Trophoblast cell (in vitro differentiated cells and primary cell): ENCODE measurements around the gene NFIX.

ENCODE experiments used
- DNase-seq, 2 donors: peaks; one replicate each; pipeline ENCODE4 v3.0.0-alpha.2; 2016
- H2AFZ ChIP-seq: 2 replicates; pipeline ENCODE4 v1.6.1; 2013; ENCODE audit warnings: low read length, moderate library complexity, mild to moderate bottlenecking; ENCODE audit not compliant: insufficient read depth, poor library complexity
- H2AK5ac ChIP-seq: 2 replicates; pipeline ENCODE4 v1.6.1; 2013; ENCODE audit warnings: mild to moderate bottlenecking, low read length
- H2BK120ac ChIP-seq: 2 replicates; pipeline ENCODE4 v1.6.1; 2013; ENCODE audit warnings: low read length, mild to moderate bottlenecking, moderate library complexity; ENCODE audit not compliant: insufficient read depth, poor library complexity
- H2BK12ac ChIP-seq: 2 replicates; pipeline ENCODE4 v1.6.1; 2013; ENCODE audit warnings: mild to moderate bottlenecking, low read length, moderate library complexity
- H2BK5ac ChIP-seq: 2 replicates; pipeline ENCODE4 v1.6.1; 2013; ENCODE audit warnings: low read length, low read depth, moderate library complexity, mild to moderate bottlenecking; ENCODE audit not compliant: poor library complexity
- H3K14ac ChIP-seq: 2 replicates; pipeline ENCODE4 v1.6.1; 2013; ENCODE audit warnings: mild to moderate bottlenecking, low read length
- H3K18ac ChIP-seq: 2 replicates; pipeline ENCODE4 v1.6.1; 2013; ENCODE audit warnings: mild to moderate bottlenecking, low read length
- H3K23ac ChIP-seq: 2 replicates; pipeline ENCODE4 v1.6.1; 2013; ENCODE audit warnings: low read length
- H3K27ac ChIP-seq: 2 replicates; pipeline ENCODE4 v1.5.1; 2013; ENCODE audit warnings: low read depth, mild to moderate bottlenecking, inconsistent platforms, low read length, moderate library complexity
- H3K27me3 ChIP-seq: 2 replicates; pipeline ENCODE4 v1.6.1; 2013; ENCODE audit warnings: inconsistent platforms, mild to moderate bottlenecking, low read length, moderate library complexity; ENCODE audit not compliant: insufficient read depth
- H3K36me3 ChIP-seq, 2 experiments: 1 replicate in 1 of 2; 2 replicates in 1 of 2; pipeline ENCODE4 v1.6.1; 2013; ENCODE audit warnings: low read length in 2 of 2, mild to moderate bottlenecking in 2 of 2, moderate library complexity in 1 of 2; ENCODE audit not compliant: insufficient read depth in 2 of 2, control insufficient read depth in 1 of 2
- H3K4ac ChIP-seq: 2 replicates; pipeline ENCODE4 v1.6.1; 2013; ENCODE audit warnings: low read depth, mild to moderate bottlenecking, low read length, moderate library complexity
- H3K4me1 ChIP-seq, 2 experiments: 1 replicate in 1 of 2; 2 replicates in 1 of 2; pipeline ENCODE4 v1.6.1; 2013; ENCODE audit warnings: low read length in 2 of 2, mild to moderate bottlenecking in 2 of 2, moderate library complexity in 1 of 2; ENCODE audit not compliant: insufficient read depth in 2 of 2, control insufficient read depth in 1 of 2
- H3K4me2 ChIP-seq: 2 replicates; pipeline ENCODE4 v1.6.1; 2013; ENCODE audit warnings: inconsistent platforms, mild to moderate bottlenecking, low read length, moderate library complexity
- H3K4me3 ChIP-seq: 2 replicates; pipeline ENCODE4 v1.5.1; 2013; ENCODE audit warnings: mild to moderate bottlenecking, low read depth, low read length, inconsistent platforms
- H3K79me1 ChIP-seq: one replicate; pipeline ENCODE4 v1.6.1; 2013; ENCODE audit warnings: low read length
- H3K79me2 ChIP-seq: 2 replicates; pipeline ENCODE4 v1.6.1; 2013; ENCODE audit warnings: low read length, mild to moderate bottlenecking; ENCODE audit not compliant: control insufficient read depth, insufficient read depth, poor library complexity
- H3K9ac ChIP-seq: 2 replicates; pipeline ENCODE4 v1.6.1; 2013; ENCODE audit warnings: mild to moderate bottlenecking, low read length
- H3K9me3 ChIP-seq: 2 replicates; pipeline ENCODE4 v1.6.1; 2013; ENCODE audit warnings: low read depth, mild to moderate bottlenecking, control low read depth, inconsistent platforms, low read length; ENCODE audit not compliant: insufficient read depth
- H4K12ac ChIP-seq: 2 replicates; pipeline ENCODE4 v1.6.1; 2013; ENCODE audit warnings: low read depth, mild to moderate bottlenecking, low read length, moderate library complexity
- H4K8ac ChIP-seq: 2 replicates; pipeline ENCODE4 v1.6.1; 2013; ENCODE audit warnings: low read depth, mild to moderate bottlenecking, low read length, moderate library complexity
- H4K91ac ChIP-seq: one replicate; pipeline ENCODE4 v1.6.1; 2013; ENCODE audit warnings: low read depth, mild to moderate bottlenecking, low read length, moderate library complexity
- WGBS: extraction: QIAGEN DNeasy Blood & Tissue Kit; methylation state at CpG from one replicate; pipeline ENCODE4 v1.1.7; 2013; ENCODE audit warnings: missing lambda C conversion rate; ENCODE audit not compliant: insufficient read length, insufficient coverage; ENCODE audit errors: extremely low coverage; 5-methylcytosine and 5-hydroxymethylcytosine counted together

NFIX gene

DNA sequence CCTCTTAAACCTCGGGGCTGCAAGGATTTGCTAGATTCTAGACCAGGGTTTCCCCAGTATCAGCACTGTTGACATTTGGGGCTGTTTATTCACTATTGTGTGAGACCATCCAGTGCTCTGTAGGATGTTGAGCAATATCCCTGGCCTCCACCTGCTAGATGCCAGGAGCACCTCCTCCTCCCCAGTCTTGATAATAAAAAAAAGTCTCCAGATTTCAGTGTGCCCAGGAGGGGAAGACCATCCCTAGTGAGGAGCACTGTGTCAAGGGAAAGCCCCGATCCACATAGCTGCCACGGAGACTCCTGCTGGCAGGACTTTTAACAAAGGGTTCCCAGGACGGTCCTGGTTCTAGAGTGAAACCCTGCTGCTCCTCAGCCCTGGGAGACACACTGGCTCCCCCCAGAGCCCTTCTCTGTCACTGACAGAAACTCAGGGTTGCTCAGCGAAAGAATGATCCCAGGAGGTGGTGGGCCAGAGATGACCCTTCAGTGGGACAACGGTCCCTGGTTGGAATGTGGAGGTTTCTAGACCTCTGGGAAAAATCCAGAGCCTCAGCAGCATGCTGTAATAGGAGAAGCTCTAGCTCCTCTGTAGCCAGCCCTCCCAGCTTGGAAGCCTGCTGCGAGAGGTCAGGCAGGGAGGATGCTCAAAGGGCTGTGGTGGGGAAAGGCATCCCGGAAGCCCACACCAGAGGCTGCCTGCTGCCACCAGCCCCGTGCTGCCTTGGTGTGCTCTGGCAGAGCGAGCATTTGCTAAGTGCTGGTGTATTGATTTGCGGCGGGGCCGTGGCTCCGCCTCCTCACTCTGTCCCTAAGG is 87.1 kb downstream of the NFIX start:
- H3K9me3 ChIP-seq: no peaks in the 10 kb centered on the region
- no peak overlapping the region for H2BK12ac ChIP-seq
- WGBS: no CpG with 5 or more reads among the region's 14 CpGs
- H3K23ac ChIP-seq: no peak overlapping the region
- no peak overlapping the region for H3K4me2 ChIP-seq
- no peaks in the 10 kb centered on the region for H3K36me3 ChIP-seq
- no peak overlapping the region for H3K4me3 ChIP-seq
- no peaks in the 10 kb centered on the region for H3K4me1 ChIP-seq
- no peak overlapping the region for H3K4ac ChIP-seq
- no peaks in the 10 kb centered on the region for H3K79me1 ChIP-seq
- no peak overlapping the region for H2AFZ ChIP-seq
- no peak overlapping the region for H3K14ac ChIP-seq
- no peak overlapping the region for H2AK5ac ChIP-seq
- H3K27ac ChIP-seq: no peak overlapping the region
- no peak overlapping the region for H3K9ac ChIP-seq
- peaks cover 7% of the 10 kb centered on the region for H3K27me3 ChIP-seq
- no peak overlapping the region for H4K12ac ChIP-seq
- no peak overlapping the region for H4K91ac ChIP-seq
- DNase-seq: peak in 1 of 2 donors; percentile 28
- H4K8ac ChIP-seq: no peak overlapping the region
- H2BK5ac ChIP-seq: no peak overlapping the region
- H3K79me2 ChIP-seq: no peaks in the 10 kb centered on the region
- H3K18ac ChIP-seq: no peak overlapping the region
- H2BK120ac ChIP-seq: no peak overlapping the region

DNA sequence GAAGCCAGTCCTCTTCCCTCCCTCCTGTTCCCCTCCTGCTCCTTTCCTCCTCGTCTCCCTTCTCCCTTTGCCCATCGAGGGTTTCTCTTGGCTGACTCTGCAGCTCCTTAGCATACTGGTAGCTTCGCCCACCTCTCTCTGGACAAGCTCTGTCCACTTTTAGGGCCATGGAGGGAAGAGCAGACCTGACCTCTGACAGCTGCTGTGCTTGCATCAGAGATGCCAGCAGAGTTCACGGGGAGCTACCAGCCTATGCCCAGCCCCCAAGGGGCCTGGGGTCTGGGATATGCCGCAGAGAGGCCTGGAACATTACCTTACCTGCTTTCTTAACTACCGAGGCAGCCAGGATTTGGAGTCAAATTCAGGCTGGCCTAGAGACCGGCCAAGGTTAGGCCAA is 87.7 kb downstream of the NFIX start:
- no peak overlapping the region for H4K12ac ChIP-seq
- DNase-seq: no peak
- H3K14ac ChIP-seq: no peak overlapping the region
- no peaks in the 10 kb centered on the region for H3K79me2 ChIP-seq
- H3K9ac ChIP-seq: no peak overlapping the region
- no peaks in the 10 kb centered on the region for H3K4me1 ChIP-seq
- no peak overlapping the region for H2BK12ac ChIP-seq
- H3K9me3 ChIP-seq: no peaks in the 10 kb centered on the region
- H4K8ac ChIP-seq: no peak overlapping the region
- no peak overlapping the region for H2AFZ ChIP-seq
- no peak overlapping the region for H2BK5ac ChIP-seq
- WGBS: no CpG with 5 or more reads among the region's 7 CpGs
- no peak overlapping the region for H3K4me2 ChIP-seq
- no peaks in the 10 kb centered on the region for H3K36me3 ChIP-seq
- H3K4me3 ChIP-seq: no peak overlapping the region
- H3K23ac ChIP-seq: no peak overlapping the region
- no peaks in the 10 kb centered on the region for H3K79me1 ChIP-seq
- H3K4ac ChIP-seq: no peak overlapping the region
- no peak overlapping the region for H2BK120ac ChIP-seq
- H3K18ac ChIP-seq: no peak overlapping the region
- H3K27ac ChIP-seq: no peak overlapping the region
- H4K91ac ChIP-seq: no peak overlapping the region
- no peak overlapping the region for H2AK5ac ChIP-seq
- peaks cover 7% of the 10 kb centered on the region for H3K27me3 ChIP-seq

- DNase-seq: no peak
- no CpG with 5 or more reads among the region's 9 CpGs for WGBS
- Histone ChIP-seq H4K8ac (no peak overlapping the region), H4K12ac (no peak overlapping the region), H2BK5ac (no peak overlapping the region), H3K79me2 (no peaks in the 10 kb centered on the region), H3K4me3 (no peak overlapping the region), H3K23ac (no peak overlapping the region), H2AFZ (no peak overlapping the region), H2AK5ac (no peak overlapping the region), H3K4ac (no peak overlapping the region), H3K4me2 (no peak overlapping the region), H3K18ac (no peak overlapping the region), H4K91ac (no peak overlapping the region), H2BK12ac (no peak overlapping the region), H3K36me3 (no peaks in the 10 kb centered on the region), H3K9ac (no peak overlapping the region), H3K27ac (no peak overlapping the region), H3K14ac (no peak overlapping the region), H2BK120ac (no peak overlapping the region), H3K4me1 (no peaks in the 10 kb centered on the region), H3K9me3 (no peaks in the 10 kb centered on the region), H3K79me1 (no peaks in the 10 kb centered on the region), H3K27me3 (peaks cover 4% of the 10 kb centered on the region)
These were observed 88.4 kb downstream of the NFIX start for GRCh38 chr19:13083627-13084026.

- WGBS: no CpG with 5 or more reads among the region's 7 CpGs
- H3K27me3 ChIP-seq: peaks cover 5% of the 10 kb centered on the region
- no peaks in the 10 kb centered on the region for H3K36me3 ChIP-seq
- no peak overlapping the region for H3K18ac ChIP-seq
- no peak overlapping the region for H3K4me2 ChIP-seq
- no peak overlapping the region for H4K8ac ChIP-seq
- H3K79me2 ChIP-seq: no peaks in the 10 kb centered on the region
- H3K4me1 ChIP-seq: no peaks in the 10 kb centered on the region
- no peaks in the 10 kb centered on the region for H3K9me3 ChIP-seq
- no peak overlapping the region for H3K9ac ChIP-seq
- H4K12ac ChIP-seq: no peak overlapping the region
- H4K91ac ChIP-seq: no peak overlapping the region
- H2AFZ ChIP-seq: no peak overlapping the region
- no peak overlapping the region for H3K14ac ChIP-seq
- no peak overlapping the region for H2BK5ac ChIP-seq
- H3K79me1 ChIP-seq: no peaks in the 10 kb centered on the region
- H2BK12ac ChIP-seq: no peak overlapping the region
- no peak overlapping the region for H3K4ac ChIP-seq
- no peak overlapping the region for H3K23ac ChIP-seq
- H3K4me3 ChIP-seq: no peak overlapping the region
- no peak overlapping the region for H2BK120ac ChIP-seq
- no peak overlapping the region for H2AK5ac ChIP-seq
- no peak for DNase-seq
- no peak overlapping the region for H3K27ac ChIP-seq
These were observed 90.4 kb downstream of the NFIX start for GRCh38 chr19:13085666-13086065.
